GM21737 (cell line): Measurements from ENCODE around the gene ZBBX.
"Not testable (repeated sequence)": the region's sequence is repeated elsewhere in the genome, so short reads cannot be mapped to it uniquely, and the experiment has no call there.

Source experiments
- ATAC-seq: cut with Tn5 transposase; IDR thresholded peaks from one replicate; pipeline ENCODE4 v1.9.1; 2021; ENCODE audit warnings: mild to moderate bottlenecking, moderate library complexity; ENCODE audit not compliant: unreplicated experiment

The ZBBX gene, protein sequence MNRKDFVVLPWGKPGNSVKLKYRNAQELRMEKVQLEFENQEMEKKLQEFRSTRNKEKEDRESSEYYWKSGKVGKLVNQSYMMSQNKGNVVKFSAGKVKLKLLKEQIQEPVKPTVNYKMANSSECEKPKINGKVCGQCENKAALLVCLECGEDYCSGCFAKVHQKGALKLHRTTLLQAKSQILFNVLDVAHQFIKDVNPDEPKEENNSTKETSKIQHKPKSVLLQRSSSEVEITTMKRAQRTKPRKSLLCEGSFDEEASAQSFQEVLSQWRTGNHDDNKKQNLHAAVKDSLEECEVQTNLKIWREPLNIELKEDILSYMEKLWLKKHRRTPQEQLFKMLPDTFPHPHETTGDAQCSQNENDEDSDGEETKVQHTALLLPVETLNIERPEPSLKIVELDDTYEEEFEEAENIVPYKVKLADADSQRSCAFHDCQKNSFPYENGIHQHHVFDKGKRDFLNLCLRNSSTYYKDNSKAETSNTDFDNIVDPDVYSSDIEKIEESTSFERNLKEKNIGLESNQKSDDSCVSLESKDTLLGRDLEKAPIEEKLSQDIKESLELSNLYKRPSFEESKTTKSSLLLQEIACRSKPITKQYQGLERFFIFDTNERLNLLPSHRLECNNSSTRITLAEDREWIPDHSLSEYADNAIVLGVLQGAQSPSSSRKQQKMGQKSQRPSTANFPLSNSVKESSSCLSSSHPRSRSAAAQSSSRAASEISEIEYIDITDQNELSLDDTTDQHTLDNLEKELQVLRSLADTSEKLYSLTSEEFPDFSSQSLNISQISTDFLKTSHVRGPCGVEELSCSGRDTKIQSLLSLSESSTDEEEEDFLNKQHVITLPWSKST

DNA sequence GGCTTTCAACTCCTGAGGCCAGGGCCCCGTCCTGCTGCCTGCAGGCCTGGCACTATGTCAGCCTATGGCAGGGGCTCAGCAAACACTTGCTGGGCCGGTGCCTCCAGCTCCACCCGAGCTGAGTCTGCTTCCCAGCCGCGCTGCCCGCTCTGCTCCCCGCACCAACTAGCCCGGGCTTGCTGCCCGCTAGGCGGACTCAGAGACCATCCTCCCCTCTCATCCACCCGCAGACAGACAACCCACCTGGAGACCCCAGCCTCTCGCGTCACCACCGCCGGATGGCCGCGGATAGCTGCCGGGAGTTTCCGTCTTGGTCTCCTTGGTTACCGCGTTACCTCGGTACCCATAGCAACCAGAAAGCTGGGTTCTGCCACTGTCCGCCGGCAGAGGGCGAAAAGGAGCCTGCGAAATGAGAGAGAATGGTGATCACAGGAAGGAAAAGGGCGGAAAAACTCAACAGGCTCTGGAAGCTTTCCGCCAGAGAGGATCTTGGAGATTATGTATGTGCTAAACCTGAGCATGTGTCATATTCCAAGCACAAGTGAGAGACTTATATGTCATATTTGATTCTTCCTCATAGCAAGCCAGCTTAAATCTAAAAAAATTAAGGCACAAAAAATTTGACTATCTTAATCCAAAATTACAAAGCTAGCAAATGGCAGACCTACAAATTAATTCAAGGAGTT, at the start of gene ZBBX:
Gene ZBBX, minus strand, starts transcription at position 294 of the 686 bp plus-strand sequence. CDS start 7,396 bp downstream, outside the sequence.
- peak; percentile 100 for ATAC-seq

DNA sequence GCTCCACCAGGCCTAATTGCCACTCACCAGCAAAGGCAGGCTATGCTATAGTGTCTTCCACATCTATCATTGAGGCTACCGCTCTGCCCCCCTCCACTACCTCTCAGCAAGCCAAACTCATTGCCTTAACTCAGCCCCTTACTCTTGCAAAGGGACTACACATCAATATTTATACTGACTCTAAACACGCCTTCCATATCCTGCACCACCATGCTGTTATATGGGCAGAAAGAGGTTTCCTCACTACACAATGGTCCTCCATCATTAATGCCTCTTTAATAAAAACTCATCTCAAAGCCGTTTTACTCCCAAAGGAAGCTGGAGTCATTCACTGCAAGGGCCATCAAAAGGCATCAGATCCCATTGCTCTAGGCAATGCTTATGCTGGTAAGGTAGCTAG, 46.9 kb upstream of the ZBBX start:
- not testable (repeated sequence) for ATAC-seq

DNA sequence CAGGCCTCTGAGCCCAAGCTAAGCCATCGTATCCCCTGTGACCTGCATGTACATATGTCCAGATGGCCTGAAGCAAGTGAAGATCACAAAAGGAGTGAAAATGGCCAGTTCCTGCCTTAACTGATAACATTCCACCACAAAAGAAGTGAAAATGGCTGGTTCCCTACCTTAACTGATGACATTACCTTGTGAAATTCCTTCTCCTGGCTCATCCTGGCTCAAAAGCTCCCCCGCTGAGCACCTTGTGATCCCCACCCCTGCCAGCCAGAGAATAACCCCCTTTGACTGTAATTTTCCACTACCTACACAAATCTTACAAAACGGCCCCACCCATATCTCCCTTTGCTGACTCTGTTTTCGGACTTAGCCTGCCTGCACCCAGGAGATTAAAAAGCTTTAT, 42.3 kb upstream of the ZBBX start:
- not testable (repeated sequence) for ATAC-seq

GRCh38 chr3:167409611-167410010, 29.5 kb upstream of the ZBBX start:
- no peak for ATAC-seq

- ATAC-seq: no peak
Measured at GRCh38 chr3:167406876-167407492, 26.9 kb upstream of the ZBBX start.

DNA sequence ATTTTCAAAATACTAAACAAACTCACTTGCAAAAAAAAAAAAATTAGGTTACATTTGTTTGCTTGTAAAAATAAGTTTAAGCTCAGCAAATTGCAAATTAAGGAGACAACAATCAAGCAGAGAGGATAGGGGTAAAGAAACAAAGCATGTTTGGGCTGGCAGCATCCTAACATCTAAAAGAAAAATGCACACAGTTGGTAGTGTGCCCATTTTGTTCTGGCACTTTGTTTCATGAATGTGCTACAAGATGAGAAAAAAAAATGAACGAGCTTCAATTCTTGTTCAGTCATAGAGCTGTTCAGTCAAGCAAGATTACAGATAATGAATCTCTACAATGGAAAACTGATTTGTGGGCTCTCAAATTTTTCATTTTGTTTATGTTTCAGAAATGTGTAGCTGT, 17.7 kb upstream of the ZBBX start:
- ATAC-seq: no peak

GRCh38 chr3:167396075-167396474, 16.0 kb upstream of the ZBBX start:
- ATAC-seq: no peak

DNA sequence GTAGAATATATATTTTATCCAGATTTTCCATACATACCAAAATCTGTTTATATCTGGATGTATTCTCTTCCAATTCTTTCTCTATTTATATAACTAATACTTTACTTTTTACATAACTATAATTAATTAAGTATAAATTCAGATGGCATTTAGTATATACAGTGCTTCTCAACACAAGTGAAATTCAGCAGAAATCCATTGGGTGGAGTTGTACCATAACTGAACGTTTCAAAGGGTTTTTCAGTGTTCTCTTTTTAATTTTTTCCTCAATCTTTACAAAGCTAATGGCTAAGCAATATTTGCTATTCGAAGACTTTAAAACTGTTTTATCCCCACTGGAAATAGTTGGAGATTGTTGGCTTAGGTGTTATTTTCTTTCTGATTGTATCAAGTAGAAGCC, 13.9 kb upstream of the ZBBX start:
- no peak for ATAC-seq

DNA sequence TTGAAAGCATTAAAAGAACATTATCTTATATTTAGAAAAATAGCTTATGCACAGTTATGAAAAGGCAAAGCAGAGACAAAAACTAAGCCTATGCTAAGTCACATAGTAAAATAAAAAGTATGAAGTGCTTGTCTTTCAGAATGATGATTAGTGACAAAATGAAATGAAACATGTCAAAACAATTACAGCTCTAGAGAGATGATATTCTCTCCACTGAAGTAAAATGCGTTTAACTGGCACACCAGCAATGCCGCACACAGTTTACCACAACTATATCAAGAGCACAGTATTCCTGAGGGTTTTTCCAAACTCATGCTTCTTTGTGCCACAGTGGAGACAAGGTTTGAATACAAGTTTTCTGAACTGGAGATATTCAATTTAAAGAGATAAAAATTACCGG, 2.1 kb upstream of the ZBBX start:
- no peak for ATAC-seq

GRCh38 chr3:167375478-167375877, 4.6 kb downstream of the ZBBX start:
- no peak for ATAC-seq

- ATAC-seq: no peak
Measured at GRCh38 chr3:167372138-167372537, 8.0 kb downstream of the ZBBX start.

GRCh38 chr3:167361948-167362347, 18.1 kb downstream of the ZBBX start:
- ATAC-seq: no peak

- ATAC-seq: no peak
Measured at GRCh38 chr3:167361306-167361705, 18.8 kb downstream of the ZBBX start.

GRCh38 chr3:167355446-167355845, 24.7 kb downstream of the ZBBX start:
- ATAC-seq: no peak

DNA sequence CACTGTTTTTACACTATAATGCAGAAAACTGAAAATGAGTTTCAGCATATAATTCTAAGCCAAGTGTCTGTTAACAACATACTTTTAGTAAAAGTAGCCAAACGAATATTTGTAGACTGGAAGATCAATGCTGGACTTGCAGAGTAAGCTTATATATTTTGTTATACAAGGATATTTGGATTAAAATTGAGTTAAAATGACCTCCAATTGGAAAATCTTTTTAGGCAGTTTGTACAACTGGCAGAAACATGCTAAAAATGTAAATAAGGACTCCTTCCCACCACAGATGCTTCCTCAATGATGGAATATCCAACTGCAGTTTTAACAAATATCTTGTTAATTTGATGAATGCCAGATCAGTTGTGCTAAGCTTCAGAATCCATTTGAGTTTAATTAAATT, 25.3 kb downstream of the ZBBX start:
- ATAC-seq: no peak

GRCh38 chr3:167350245-167350862, 29.7 kb downstream of the ZBBX start:
- ATAC-seq: no peak

GRCh38 chr3:167346171-167346570, 33.9 kb downstream of the ZBBX start:
- no peak for ATAC-seq

DNA sequence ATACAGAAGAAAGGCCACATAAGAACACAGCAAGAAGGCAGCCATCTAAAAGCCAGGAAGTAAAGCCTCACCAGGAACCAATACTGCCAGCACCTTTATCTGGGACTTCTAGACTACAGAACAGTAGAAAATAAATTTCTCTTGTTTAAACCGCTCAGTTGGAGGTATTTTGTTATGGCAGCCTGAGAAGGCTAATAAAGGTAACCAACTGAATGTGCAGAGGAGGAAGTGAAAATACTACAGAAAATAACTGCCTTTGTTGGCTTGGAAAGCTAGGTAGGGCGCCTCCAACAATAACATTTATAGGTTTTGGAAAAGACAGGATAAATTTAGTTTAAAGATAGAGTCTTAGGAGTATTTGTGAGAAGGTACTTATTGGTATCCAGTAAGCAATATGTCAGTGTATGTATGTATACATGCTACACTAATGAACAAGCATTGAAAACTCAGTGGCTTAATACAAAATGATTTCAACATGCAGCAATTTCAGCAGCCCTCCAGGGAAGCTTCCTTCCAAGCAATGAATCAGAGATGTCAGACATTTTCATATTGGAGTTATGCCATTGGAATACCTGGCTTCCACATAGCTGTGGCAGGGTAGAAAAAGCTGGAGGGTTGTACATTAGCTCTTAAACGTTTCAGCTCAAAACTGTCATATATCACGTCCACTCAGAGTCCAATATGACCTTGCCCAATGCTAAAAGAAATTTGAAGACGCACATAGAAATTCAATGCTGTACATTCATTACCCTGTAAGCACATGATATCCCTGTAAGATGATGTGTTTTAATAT, 48.9 kb downstream of the ZBBX start:
- no peak for ATAC-seq

DNA sequence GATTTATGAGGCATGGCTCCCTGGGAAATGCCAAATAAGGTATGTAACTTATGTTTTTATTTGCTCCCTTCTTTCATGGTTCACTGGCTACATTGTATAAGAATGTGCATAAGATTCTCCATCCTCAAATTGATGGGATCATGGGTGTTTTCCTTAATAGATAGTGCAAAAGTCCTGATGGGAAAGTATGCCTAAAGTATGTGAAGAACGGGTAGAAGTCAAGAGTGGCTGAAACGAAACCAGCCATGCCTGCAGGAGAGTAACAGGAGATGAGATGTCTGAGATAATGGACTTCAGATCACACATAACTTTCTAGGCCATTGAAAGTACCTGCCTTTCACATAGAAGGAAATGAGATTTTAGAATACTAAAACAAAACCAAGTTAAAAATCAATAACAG, 56.5 kb downstream of the ZBBX start:
- no peak for ATAC-seq
